ENCODE measurements around the gene EGLN1. TPM values are rescaled to one million over a fixed set of nuclear protein-coding genes. Genes with fewer than 3 reads are reported as not detected.

Gene EGLN1
- total and polyA plus RNA-seq, 10 of the 15 experiments (the other 5 are each of a cell fraction or from before 2014, with no cell fraction given) = 2.4 to 46.6 (median 8.7) TPM

- Histone ChIP-seq H3K4me2 (ENCODE audit: control insufficient read depth, insufficient read depth) (no peak overlapping the region), H3K9me3 (replicated peaks; ENCODE audit: control insufficient read depth, insufficient read depth, low read length) (no peaks in the 10 kb centered on the region), H4K20me1 (ENCODE audit: control insufficient read depth, insufficient read depth) (peaks cover 10% of the 10 kb centered on the region; the same call in 1 of the 2 replicates), H3K4me3 (peak overlapping the region; percentile 24; the same call in 1 of the 2 replicates), H3K27ac (ENCODE audit: control insufficient read depth, insufficient read depth) (no peak overlapping the region), H3K9ac (ENCODE audit: control insufficient read depth, insufficient read depth, low read length) (no peak overlapping the region), H3K36me3 (ENCODE audit: control insufficient read depth in 2 of 2, insufficient read depth in 2 of 2, low read length in 1 of 2) (peaks cover 0 to 13% of the 10 kb centered on the region in 2 experiments; a peak in 1 of 4 replicates), H3K4me1 (ENCODE audit: control insufficient read depth, insufficient read depth, low read length) (peaks cover 5% of the 10 kb centered on the region; the same call in 1 of the 2 replicates), H2AFZ (ENCODE audit: control insufficient read depth, low read depth, low read length) (no peak overlapping the region), H3K79me2 (ENCODE audit: control insufficient read depth, insufficient read depth, low read length) (peaks cover 88% of the 10 kb centered on the region), H3K27me3 (replicated peaks in 1 of 2; ENCODE audit: control insufficient read depth in 2 of 2, insufficient read depth in 2 of 2, low read length in 1 of 2) (no peaks in the 10 kb centered on the region)
- BruUV-seq (replicated peaks) = no TSS peak
- ATAC-seq = no peak
- WGBS (ENCODE audit: insufficient coverage, insufficient replicate concordance, low lambda C conversion rate, missing lambda C conversion rate) = 92% methylated on average over 2 of the region's 2 CpGs
- FAIRE-seq = no peak
- ChIA-PET POLR2A (no interaction called here), CTCF (no interaction called here), RAD21 (ENCODE audit: unreplicated experiment) (no interaction called here), SMC1A (ENCODE audit: uncharacterized antibody, unreplicated experiment) (interaction anchor here (0.6 kb wide), 1 partner anchor 44 kb away, joined by 3 read pairs; no protein-coding TSS in a partner anchor)
- in situ Hi-C loops (cut with MboI) (no loop called here), intact Hi-C loops (cut with micrococcal nuclease; ENCODE audit: unreplicated experiment) (no loop called here)
- DNase-seq (ENCODE audit: low read depth, low spot score) = no peak
- TF ChIP-seq MYB (IDR thresholded peaks at IDR 0.05; ENCODE audit: borderline replicate concordance, low read depth, low read length) = no peak
- TF ChIP-seq, protein P1, sequence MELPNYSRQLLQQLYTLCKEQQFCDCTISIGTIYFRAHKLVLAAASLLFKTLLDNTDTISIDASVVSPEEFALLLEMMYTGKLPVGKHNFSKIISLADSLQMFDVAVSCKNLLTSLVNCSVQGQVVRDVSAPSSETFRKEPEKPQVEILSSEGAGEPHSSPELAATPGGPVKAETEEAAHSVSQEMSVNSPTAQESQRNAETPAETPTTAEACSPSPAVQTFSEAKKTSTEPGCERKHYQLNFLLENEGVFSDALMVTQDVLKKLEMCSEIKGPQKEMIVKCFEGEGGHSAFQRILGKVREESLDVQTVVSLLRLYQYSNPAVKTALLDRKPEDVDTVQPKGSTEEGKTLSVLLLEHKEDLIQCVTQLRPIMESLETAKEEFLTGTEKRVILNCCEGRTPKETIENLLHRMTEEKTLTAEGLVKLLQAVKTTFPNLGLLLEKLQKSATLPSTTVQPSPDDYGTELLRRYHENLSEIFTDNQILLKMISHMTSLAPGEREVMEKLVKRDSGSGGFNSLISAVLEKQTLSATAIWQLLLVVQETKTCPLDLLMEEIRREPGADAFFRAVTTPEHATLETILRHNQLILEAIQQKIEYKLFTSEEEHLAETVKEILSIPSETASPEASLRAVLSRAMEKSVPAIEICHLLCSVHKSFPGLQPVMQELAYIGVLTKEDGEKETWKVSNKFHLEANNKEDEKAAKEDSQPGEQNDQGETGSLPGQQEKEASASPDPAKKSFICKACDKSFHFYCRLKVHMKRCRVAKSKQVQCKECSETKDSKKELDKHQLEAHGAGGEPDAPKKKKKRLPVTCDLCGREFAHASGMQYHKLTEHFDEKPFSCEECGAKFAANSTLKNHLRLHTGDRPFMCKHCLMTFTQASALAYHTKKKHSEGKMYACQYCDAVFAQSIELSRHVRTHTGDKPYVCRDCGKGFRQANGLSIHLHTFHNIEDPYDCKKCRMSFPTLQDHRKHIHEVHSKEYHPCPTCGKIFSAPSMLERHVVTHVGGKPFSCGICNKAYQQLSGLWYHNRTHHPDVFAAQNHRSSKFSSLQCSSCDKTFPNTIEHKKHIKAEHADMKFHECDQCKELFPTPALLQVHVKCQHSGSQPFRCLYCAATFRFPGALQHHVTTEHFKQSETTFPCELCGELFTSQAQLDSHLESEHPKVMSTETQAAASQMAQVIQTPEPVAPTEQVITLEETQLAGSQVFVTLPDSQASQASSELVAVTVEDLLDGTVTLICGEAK (IDR thresholded peaks at IDR 0.05; ENCODE audit: borderline replicate concordance) = 0 out of 2 replicates have a peak, but pooled peaks have one; percentile 26
Observed at GRCh38 chr1:231413749-231414082, 8.4 kb downstream of the EGLN1 start.

Data from GM12878 (cell line).